T follicular helper cell (primary cell): ENCODE data around the gene ADGRF1.

ENCODE experiments used
- DNase-seq: peaks from one replicate; pipeline ENCODE4 v3.0.0-alpha.2; 2020; ENCODE audit warnings: low read depth

ADGRF1 gene

GRCh38 chr6:46979206-46979605, 62.9 kb downstream of the ADGRF1 start:
- DNase-seq, result no peak

DNA sequence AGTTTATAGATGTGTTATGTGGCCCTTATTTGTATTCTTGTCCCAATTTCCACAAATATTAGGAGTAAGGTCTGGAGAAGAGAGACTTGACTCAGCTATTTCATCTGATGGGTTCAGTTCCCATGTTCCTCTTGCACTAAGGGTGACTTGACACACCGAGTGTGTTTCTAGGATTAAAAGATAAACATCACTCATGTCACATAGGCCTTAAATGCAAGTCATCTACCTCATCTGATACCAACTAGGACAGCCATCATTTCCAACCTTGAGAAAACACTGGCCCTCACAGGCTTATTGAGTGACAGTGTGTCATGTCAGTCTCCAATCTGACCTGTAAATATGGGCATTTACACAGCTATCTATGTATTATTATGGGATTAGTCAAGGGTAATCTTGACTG, 67.3 kb downstream of the ADGRF1 start:
- DNase-seq, result no peak

- no peak for DNase-seq
Observed at GRCh38 chr6:46973029-46973428, 69.1 kb downstream of the ADGRF1 start.

DNA sequence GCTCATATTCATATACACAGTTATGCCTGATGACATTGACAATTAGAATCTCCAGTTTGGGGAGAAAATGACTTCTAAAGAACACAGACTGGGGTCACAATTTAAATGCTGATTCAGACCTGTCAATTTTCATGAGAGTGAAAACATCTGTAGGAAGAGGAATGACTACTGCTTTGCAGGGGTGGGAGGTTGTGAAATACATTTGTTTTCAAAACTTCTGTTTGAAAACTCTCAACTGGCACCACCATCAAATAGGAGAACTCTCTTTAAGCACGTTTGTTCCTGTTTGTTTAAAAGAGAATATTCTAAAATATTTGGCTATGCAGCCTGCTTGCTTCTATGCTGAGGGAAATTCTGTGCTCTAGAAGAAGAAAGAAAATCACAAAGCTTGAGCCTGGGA, 69.6 kb downstream of the ADGRF1 start:
- DNase-seq, result no peak

DNA sequence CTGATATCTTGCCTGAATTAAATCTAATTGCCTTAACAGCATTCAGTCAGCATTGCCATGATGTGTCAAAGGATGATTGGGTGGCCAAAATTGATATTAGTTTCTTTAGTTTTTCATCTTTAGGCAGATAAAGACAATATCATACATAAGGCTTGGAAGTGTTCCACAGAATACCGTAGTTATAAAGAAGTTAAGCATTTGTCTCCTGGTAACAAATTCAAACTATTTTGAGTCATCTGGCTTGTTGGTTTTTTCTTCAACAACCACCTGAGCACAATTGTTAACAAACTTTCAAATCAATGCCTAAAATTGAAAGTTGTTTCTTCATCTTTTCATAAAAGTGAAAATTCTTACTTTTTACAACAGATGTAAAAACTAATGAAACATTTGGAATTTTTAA, 72.9 kb downstream of the ADGRF1 start:
- DNase-seq, result no peak

DNA sequence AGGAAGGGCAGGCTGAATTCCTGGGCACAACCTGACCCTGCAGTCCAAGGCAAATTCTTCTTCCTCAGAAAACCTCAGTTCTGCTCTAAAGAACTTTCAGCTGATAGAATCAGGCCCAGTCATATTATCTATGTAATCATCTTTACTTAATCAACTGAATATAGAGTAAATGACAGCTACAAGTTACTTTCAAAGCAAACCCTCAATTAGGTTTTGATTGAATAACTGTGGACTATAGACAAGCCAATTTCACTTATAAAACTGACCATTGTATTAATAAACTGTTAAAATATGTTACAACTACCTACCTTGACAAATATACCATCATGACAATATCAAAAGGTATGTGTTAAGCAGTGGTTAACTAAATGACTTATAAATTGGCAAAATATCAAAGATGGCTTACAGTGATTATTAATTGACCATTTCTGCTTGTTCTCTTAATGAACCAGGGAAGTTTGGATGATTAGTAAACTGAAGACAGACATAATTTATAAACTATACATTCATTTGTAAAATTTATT, 74.2 kb downstream of the ADGRF1 start:
- no peak for DNase-seq

DNA sequence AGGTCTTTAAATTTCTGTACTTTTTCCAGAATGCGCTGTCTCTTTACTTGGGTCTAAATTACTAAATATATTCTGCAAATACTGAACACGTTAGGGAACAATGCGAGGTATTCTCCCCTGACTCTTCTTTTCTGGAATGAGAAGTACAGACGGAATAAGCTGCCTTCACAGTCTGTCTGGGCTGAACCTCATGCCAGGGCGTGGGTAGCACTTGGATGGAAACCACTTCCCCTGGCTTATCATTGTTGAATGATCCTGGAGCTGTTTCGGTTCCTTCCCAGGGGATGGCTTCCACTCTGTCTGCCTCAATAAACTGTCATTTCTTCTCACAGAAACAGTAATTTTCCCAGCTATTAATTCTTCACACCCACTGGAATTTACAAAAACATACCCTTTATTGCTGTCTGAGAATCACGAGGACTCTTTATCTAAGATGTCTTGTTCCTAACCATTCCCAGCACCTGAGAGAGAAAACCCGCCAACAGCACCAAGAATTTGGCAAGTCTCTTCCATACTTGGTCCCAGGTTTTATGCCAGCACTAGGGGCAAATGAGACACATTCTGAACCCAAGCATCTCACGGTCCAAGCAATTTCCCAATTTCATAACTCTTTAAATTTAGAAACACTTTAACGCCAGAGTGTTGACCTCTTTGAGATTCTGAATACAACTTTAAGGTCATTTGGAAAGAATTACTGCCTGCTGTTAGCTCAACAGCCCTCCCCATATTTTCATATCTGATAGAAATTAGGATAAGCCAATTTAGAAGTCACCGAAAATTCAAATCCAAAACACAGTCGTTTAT, 77.2 kb downstream of the ADGRF1 start:
- DNase-seq, result no peak

- no peak for DNase-seq
Observed at GRCh38 chr6:46963626-46964025, 78.5 kb downstream of the ADGRF1 start.

DNA sequence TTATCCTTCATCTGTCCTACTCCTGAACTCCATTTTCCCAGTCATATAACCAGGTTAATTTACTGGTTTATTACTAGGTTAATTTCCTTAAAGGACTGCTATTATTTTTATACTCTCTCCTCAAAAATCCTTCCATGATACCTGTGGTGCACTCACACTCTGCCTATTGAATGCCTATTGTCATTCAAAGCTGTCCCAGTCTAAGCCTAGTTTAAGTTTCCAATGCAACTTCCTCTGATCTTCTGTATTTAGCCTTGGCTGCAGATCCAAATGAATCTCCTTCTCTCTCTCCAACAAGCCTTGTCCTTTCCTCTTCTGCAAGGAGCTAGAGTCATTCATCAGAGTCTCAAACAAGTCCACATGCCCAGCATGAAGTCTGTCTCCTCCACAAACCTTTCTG, 79.1 kb downstream of the ADGRF1 start:
- no peak for DNase-seq

GRCh38 chr6:46961711-46962110, 80.4 kb downstream of the ADGRF1 start:
- DNase-seq, result no peak

DNA sequence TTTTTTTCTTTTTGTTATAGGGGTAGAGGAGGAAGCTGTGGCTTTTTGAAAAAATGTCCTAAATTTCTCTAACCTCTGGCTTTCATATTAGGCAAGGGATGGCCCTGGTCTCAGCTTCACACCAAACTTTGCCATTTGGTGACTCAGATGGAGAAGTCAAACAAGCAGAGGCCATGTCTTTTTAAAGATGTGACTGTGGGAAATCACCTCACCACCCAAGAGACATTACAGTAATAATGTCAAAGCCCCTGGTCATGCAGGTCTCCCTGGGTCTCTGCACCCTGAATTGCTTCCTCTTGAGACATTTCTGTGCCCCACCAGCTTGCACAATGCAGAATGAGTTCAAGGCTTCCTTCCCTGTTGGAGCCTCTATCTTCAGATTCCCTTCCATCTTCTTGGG, 80.9 kb downstream of the ADGRF1 start:
- DNase-seq, result no peak

DNA sequence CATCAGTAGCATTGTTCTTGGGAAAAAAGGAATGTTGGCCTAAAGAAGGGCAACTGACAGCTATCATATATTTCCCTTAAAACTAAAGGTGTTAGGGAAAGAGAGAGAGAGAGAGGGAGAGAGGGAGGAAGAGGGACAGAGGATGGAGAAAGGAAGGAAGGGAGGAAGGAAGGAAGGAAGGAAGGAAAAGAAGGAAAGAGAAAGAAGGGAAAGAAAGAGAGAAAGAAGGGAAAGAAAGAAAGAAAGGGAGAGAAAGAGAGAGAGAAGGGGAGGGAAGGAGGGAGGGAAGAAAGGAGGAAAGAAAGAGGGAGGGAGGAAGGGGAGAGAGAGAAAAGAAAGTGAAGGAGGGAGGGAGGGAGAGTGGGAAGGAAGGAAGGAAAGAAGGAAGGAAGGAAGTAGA, 82.7 kb downstream of the ADGRF1 start:
- DNase-seq, result no peak

GRCh38 chr6:46956409-46956808, 85.7 kb downstream of the ADGRF1 start:
- no peak for DNase-seq

- DNase-seq, result no peak
Observed at GRCh38 chr6:46954837-46955451, 87.2 kb downstream of the ADGRF1 start.

- DNase-seq, result no peak
Observed at GRCh38 chr6:46953921-46954320, 88.2 kb downstream of the ADGRF1 start.

- no peak for DNase-seq
Observed at GRCh38 chr6:46949632-46950280, 92.4 kb downstream of the ADGRF1 start.

DNA sequence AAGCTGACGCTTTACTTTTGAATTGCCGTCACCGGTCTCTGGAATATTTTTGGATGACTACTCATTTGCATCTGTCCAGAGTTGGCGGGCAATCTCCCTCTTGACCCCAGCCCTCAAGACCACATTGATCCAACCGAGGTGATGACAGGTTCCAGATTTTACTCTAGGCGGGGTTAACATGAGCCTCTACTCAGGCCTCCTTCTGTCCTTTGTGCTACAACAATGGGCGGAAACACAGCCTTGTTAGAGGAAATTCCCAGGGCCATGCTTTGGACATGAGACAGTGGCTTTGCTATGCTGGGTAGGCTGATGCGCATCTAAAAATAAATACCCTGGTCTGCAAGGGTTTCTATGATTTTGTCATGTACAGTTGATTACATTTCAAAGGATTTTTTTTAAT, 93.4 kb downstream of the ADGRF1 start:
- no peak for DNase-seq
